Sigmoid colon (tissue), 7 donors: ENCODE results near the gene CDK14. TPM values are rescaled to one million over a fixed set of nuclear protein-coding genes. Genes with fewer than 3 reads are reported as not detected.

ENCODE experiments used
- DNase-seq: peaks from one replicate; pipeline ENCODE4 v3.0.0-alpha.2; 2019
- H3K27ac ChIP-seq, 4 donors: fragments of 200-600 bp; sonication (generic); one replicate each; pipeline ENCODE4 v1.5.1; 2016 to 2019; ENCODE audit warnings: mild to moderate bottlenecking in 1 of 4
- H3K27me3 ChIP-seq, 3 donors: fragments of 200-600 bp; sonication (generic); one replicate each; pipeline ENCODE4 v1.5.1; 2019; ENCODE audit warnings: mild to moderate bottlenecking in 1 of 3
- H3K36me3 ChIP-seq, 4 donors: fragments of 200-600 bp; sonication (generic); one replicate each; pipeline ENCODE4 v1.5.1; 2016 to 2019
- H3K4me1 ChIP-seq, 4 donors: fragments of 200-600 bp; sonication (generic); one replicate each; pipeline ENCODE4 v1.5.1; 2017 to 2019
- H3K4me3 ChIP-seq, 4 donors: fragments of 200-600 bp; sonication (generic); one replicate each; pipeline ENCODE4 v1.5.1; 2017 to 2019; ENCODE audit warnings: mild to moderate bottlenecking in 2 of 4, moderate library complexity in 1 of 4
- H3K9me3 ChIP-seq, 4 donors: fragments of 200-600 bp in 3 of 4; sonication (generic) in 3 of 4; one replicate each; pipeline versions ENCODE4 v1.5.1 to v1.6.1; 2013 to 2019
- CTCF ChIP-seq, 4 experiments: fragments of 450-650 bp in 3 of 4; fragments of 200-600 bp in 1 of 4; IDR thresholded peaks; one replicate each; pipeline ENCODE4 v1.5.1; 2016 to 2019; ENCODE audit warnings: antibody characterized with exemption in 4 of 4, mild to moderate bottlenecking in 3 of 4, moderate library complexity in 2 of 4
- EP300 ChIP-seq, 4 donors: sonication (generic); formaldehyde crosslinking; IDR thresholded peaks; one replicate each; pipeline ENCODE4 v1.6.1; 2017; ENCODE audit warnings: antibody characterized with exemption in 4 of 4
- POLR2A ChIP-seq, 2 donors: fragments of 450-650 bp; IDR thresholded peaks; one replicate each; pipeline ENCODE4 v1.6.1; 2016; ENCODE audit warnings: antibody characterized with exemption in 2 of 2, mild to moderate bottlenecking in 2 of 2, moderate library complexity in 2 of 2
- POLR2AphosphoS5 ChIP-seq, 4 donors: sonication (generic); formaldehyde crosslinking; IDR thresholded peaks; one replicate each; pipeline ENCODE4 v1.6.1; 2017; ENCODE audit warnings: antibody characterized with exemption in 4 of 4
- WGBS, 2 donors: extraction: QIAGEN DNeasy Blood & Tissue Kit; methylation state at CpG; one replicate each; pipeline ENCODE4 v1.1.7; 2013; 5-methylcytosine and 5-hydroxymethylcytosine counted together
- intact Hi-C: fragments of 100-400 bp; cut with DNase I; formaldehyde crosslinking; loops from one replicate; pipeline ENCODE4 v1.15.1; 2023
- polyA plus RNA-seq, 3 donors: library from polyadenylated mRNA; stranded (reverse); fragments of 200-250 nt; gene quantifications; one replicate each; pipeline ENCODE4 v1.2.3, GENCODE V29; 2013
- total RNA-seq, 4 donors: library from RNA; depleted of rRNA; stranded (reverse); fragments of >200 nt; gene quantifications; one replicate each; pipeline ENCODE4 v1.1.0, GENCODE V29; 2016
- donor health status: healthy with polysubstance abuse.
- donor health status: Bipolar disorder and iron deficiency.
- donor health status: healthy.

Gene CDK14
- total and polyA plus RNA-seq, 7 donors = 0.92 to 19.3 (median 11.1) TPM

- Histone ChIP-seq H3K27me3 (no peaks in the 10 kb centered on the region), H3K4me1 (no peaks in the 10 kb centered on the region), H3K4me3 (no peak overlapping the region), H3K9me3 (no peaks in the 10 kb centered on the region), H3K36me3 (peaks cover 0 to 7% (median 0%) of the 10 kb centered on the region in 4 donors), H3K27ac (no peak overlapping the region)
- DNase-seq = no peak
- intact Hi-C loops = no loop called here
- WGBS, 2 donors = 62 to 71% methylated on average over 1 of the region's 1 CpG
- TF ChIP-seq POLR2AphosphoS5 (IDR thresholded peaks at IDR 0.05) = no peak
- no peak for TF ChIP-seq POLR2A (IDR thresholded peaks at IDR 0.05)
- no peak for TF ChIP-seq EP300 (IDR thresholded peaks at IDR 0.05)
- TF ChIP-seq CTCF (IDR thresholded peaks at IDR 0.05) = no peak
These were observed 392.4 kb downstream of the CDK14 start for GRCh38 chr7:90988516-90988915.

- 96% methylated on average over 5 of the region's 5 CpGs for WGBS, 2 donors
- no peak overlapping the region for H3K4me3 ChIP-seq
- H3K27ac ChIP-seq = no peak overlapping the region
- H3K4me1 ChIP-seq = no peaks in the 10 kb centered on the region
- no peaks in the 10 kb centered on the region for H3K27me3 ChIP-seq
- TF ChIP-seq CTCF (IDR thresholded peaks at IDR 0.05) = no peak
- TF ChIP-seq EP300 (IDR thresholded peaks at IDR 0.05) = no peak
- no peak for TF ChIP-seq POLR2AphosphoS5 (IDR thresholded peaks at IDR 0.05)
- no peak for TF ChIP-seq POLR2A (IDR thresholded peaks at IDR 0.05)
- H3K36me3 ChIP-seq = peaks cover 0 to 5% (median 0%) of the 10 kb centered on the region in 4 donors
- no peaks in the 10 kb centered on the region for H3K9me3 ChIP-seq
- intact Hi-C loops = no loop called here
- DNase-seq = no peak
These were observed 393.1 kb downstream of the CDK14 start for GRCh38 chr7:90988996-90989765.

- no peak overlapping the region for H3K27ac ChIP-seq
- no peak overlapping the region for H3K4me3 ChIP-seq
- no peaks in the 10 kb centered on the region for H3K27me3 ChIP-seq
- WGBS, 2 donors = 83 to 90% methylated on average over 2 of the region's 2 CpGs
- intact Hi-C loops = no loop called here
- no peak for TF ChIP-seq POLR2AphosphoS5 (IDR thresholded peaks at IDR 0.05)
- no peak for TF ChIP-seq POLR2A (IDR thresholded peaks at IDR 0.05)
- no peak for TF ChIP-seq CTCF (IDR thresholded peaks at IDR 0.05)
- TF ChIP-seq EP300 (IDR thresholded peaks at IDR 0.05) = no peak
- H3K4me1 ChIP-seq = no peaks in the 10 kb centered on the region
- no peaks in the 10 kb centered on the region for H3K36me3 ChIP-seq
- DNase-seq = no peak
- H3K9me3 ChIP-seq = no peaks in the 10 kb centered on the region
These were observed 398.0 kb downstream of the CDK14 start for GRCh38 chr7:90994121-90994520.

- Histone ChIP-seq H3K4me3 (no peak overlapping the region), H3K9me3 (no peaks in the 10 kb centered on the region), H3K36me3 (no peaks in the 10 kb centered on the region), H3K27me3 (no peaks in the 10 kb centered on the region), H3K4me1 (no peaks in the 10 kb centered on the region), H3K27ac (no peak overlapping the region)
- WGBS, 2 donors = 87 to 89% methylated on average over 5 of the region's 5 CpGs
- TF ChIP-seq POLR2AphosphoS5 (IDR thresholded peaks at IDR 0.05) (no peak), POLR2A (IDR thresholded peaks at IDR 0.05) (no peak), CTCF (IDR thresholded peaks at IDR 0.05) (no peak), EP300 (IDR thresholded peaks at IDR 0.05) (no peak)
- DNase-seq = no peak
- intact Hi-C loops = no loop called here
These were observed 398.5 kb downstream of the CDK14 start for GRCh38 chr7:90994601-90995000.
